ENCODE measurements around the gene SMTNL2.

The SMTNL2 gene

DNA sequence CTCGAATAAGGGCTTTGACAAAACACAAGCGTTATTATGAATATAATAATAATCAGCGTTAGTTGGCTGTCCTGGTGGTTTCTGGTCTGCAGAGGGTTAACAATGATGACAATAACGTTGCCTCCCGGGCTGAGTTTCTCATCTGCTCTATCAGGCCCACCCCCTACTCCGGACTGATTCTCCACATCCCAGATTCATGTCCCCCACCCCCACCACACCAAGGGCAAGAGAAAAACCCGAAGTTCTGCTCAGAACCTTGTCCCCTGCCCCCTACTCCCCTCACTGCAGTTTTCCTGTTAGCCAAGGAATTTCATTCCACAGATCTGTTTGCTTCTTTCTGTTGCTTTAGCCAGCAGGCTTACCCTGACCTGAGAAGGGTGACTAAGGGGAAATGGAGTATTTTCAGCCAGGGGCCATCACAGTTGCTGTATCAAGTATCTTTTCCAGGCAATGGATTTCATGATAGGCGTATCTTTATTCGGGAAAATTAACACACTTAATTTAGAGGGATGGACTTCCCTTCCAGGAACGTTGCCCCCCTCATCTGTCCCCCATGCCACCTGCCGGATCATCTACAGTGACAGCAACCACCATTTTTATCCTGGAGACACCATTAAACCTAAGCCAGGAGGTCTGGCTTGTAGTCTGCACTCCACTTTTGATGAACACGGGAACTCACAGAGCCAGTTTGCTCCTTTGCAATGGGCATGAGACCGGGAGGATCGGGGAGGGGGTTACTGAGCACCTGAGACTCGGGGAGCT, 33.4 kb downstream of the SMTNL2 start:
- Histone ChIP-seq H3K4me2 (ENCODE audit: low read length) (no peak overlapping the region), H4K20me1 (ENCODE audit: control insufficient read depth, insufficient read depth, low read depth, low read length) (no peaks in the 10 kb centered on the region), H3K79me2 (ENCODE audit: control insufficient read depth, low read length) (no peaks in the 10 kb centered on the region), H3K27ac (ENCODE audit: low read depth, low read length) (no peak overlapping the region), H3K9me2 (replicated peaks; ENCODE audit: control insufficient read depth, low read length) (no peaks in the 10 kb centered on the region), H3K36me3 (ENCODE audit: control insufficient read depth, low read length) (no peaks in the 10 kb centered on the region), H3K9me3 (ENCODE audit: control insufficient read depth, insufficient read depth, low read length) (peaks cover 13% of the 10 kb centered on the region; the same call in 1 of the 2 replicates), H3K27me3 (ENCODE audit: control insufficient read depth, low read length) (peaks cover 3% of the 10 kb centered on the region; the same call in 1 of the 2 replicates), H3F3A (ENCODE audit: control insufficient read depth, insufficient read depth) (no peaks in the 10 kb centered on the region), H3K4me3 (ENCODE audit: low read length) (no peak overlapping the region), H3K4me1 (ENCODE audit: control insufficient read depth, low read length) (no peaks in the 10 kb centered on the region)
- TF ChIP-seq, protein P1, sequence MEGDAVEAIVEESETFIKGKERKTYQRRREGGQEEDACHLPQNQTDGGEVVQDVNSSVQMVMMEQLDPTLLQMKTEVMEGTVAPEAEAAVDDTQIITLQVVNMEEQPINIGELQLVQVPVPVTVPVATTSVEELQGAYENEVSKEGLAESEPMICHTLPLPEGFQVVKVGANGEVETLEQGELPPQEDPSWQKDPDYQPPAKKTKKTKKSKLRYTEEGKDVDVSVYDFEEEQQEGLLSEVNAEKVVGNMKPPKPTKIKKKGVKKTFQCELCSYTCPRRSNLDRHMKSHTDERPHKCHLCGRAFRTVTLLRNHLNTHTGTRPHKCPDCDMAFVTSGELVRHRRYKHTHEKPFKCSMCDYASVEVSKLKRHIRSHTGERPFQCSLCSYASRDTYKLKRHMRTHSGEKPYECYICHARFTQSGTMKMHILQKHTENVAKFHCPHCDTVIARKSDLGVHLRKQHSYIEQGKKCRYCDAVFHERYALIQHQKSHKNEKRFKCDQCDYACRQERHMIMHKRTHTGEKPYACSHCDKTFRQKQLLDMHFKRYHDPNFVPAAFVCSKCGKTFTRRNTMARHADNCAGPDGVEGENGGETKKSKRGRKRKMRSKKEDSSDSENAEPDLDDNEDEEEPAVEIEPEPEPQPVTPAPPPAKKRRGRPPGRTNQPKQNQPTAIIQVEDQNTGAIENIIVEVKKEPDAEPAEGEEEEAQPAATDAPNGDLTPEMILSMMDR (IDR thresholded peaks at IDR 0.05; ENCODE audit: low read depth, low read length, poor library complexity, severe bottlenecking), result no peak
- no peak for TF ChIP-seq EZH2phosphoT487 (IDR thresholded peaks at IDR 0.05; ENCODE audit: borderline replicate concordance, low read length)

DNA sequence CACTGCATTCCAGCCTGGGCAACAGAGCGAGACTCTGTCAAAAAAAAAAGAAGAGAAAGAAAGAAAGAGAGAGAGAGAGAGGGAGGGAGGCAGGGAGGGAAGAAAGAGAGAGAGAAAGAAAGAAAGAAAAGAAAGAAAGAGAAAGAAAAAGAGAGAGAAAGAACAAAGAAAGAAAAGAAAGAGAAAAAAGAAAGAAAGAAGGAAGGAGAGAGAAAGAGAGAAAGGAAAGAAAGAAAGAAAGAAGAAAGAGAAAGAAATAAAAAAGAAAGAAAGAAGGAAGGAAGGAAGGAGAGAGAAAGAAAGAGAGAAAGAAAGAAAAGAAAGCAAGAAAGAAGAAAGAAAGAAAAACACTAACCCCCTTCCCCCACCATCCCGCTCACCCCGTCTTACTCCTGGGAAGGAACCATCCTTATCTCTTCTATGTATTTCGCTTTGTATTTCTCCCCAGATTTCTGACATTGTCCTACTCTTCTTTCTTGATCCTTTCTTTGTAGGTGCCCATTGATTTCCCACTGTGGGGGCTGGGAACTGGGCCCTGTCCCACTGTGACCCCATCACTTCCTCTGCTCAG, 36.3 kb downstream of the SMTNL2 start:
- Histone ChIP-seq H3K4me1 (ENCODE audit: control insufficient read depth, low read length) (no peaks in the 10 kb centered on the region), H3K9me3 (ENCODE audit: control insufficient read depth, insufficient read depth, low read length) (peaks cover 13% of the 10 kb centered on the region; the same call in 1 of the 2 replicates), H3F3A (ENCODE audit: control insufficient read depth, insufficient read depth) (no peaks in the 10 kb centered on the region), H3K36me3 (ENCODE audit: control insufficient read depth, low read length) (no peaks in the 10 kb centered on the region), H3K4me2 (ENCODE audit: low read length) (no peak overlapping the region), H3K27me3 (ENCODE audit: control insufficient read depth, low read length) (peaks cover 8% of the 10 kb centered on the region; the same call in 1 of the 2 replicates), H3K79me2 (ENCODE audit: control insufficient read depth, low read length) (no peaks in the 10 kb centered on the region), H3K9me2 (replicated peaks; ENCODE audit: control insufficient read depth, low read length) (no peaks in the 10 kb centered on the region), H4K20me1 (ENCODE audit: control insufficient read depth, insufficient read depth, low read depth, low read length) (no peaks in the 10 kb centered on the region), H3K27ac (ENCODE audit: low read depth, low read length) (no peak overlapping the region), H3K4me3 (ENCODE audit: low read length) (no peak overlapping the region)
- no peak for TF ChIP-seq EZH2phosphoT487 (IDR thresholded peaks at IDR 0.05; ENCODE audit: borderline replicate concordance, low read length)
- TF ChIP-seq, protein P1 (IDR thresholded peaks at IDR 0.05; ENCODE audit: low read depth, low read length, poor library complexity, severe bottlenecking), result no peak

DNA sequence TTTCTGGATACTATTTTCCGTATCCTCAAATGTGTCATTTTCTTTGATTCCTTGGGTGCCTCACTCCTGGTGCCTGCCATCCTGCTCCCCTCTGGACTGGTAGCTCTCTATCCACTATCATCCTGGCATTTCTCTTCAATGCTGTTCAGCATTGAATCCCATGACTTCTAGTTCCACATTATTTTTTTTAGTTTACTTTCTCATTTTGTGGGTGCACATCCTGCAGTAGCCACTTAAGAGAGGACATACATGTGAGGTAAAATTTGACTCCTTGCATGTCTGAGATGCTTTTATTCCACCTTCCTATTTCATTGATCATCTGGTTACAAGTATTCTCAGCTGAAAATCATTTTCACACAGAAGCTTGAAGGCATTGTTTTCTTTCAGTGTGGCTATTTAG, 38.0 kb downstream of the SMTNL2 start:
- Histone ChIP-seq H4K20me1 (ENCODE audit: control insufficient read depth, insufficient read depth, low read depth, low read length) (no peaks in the 10 kb centered on the region), H3K4me1 (ENCODE audit: control insufficient read depth, low read length) (peaks cover 4% of the 10 kb centered on the region; the same call in 1 of the 2 replicates), H3K36me3 (ENCODE audit: control insufficient read depth, low read length) (no peaks in the 10 kb centered on the region), H3K4me2 (ENCODE audit: low read length) (no peak overlapping the region), H3K9me3 (ENCODE audit: control insufficient read depth, insufficient read depth, low read length) (peaks cover 13% of the 10 kb centered on the region; the same call in 1 of the 2 replicates), H3K79me2 (ENCODE audit: control insufficient read depth, low read length) (no peaks in the 10 kb centered on the region), H3K9me2 (replicated peaks; ENCODE audit: control insufficient read depth, low read length) (no peaks in the 10 kb centered on the region), H3K4me3 (ENCODE audit: low read length) (no peak overlapping the region), H3K27me3 (ENCODE audit: control insufficient read depth, low read length) (peaks cover 10% of the 10 kb centered on the region; the same call in 1 of the 2 replicates), H3F3A (ENCODE audit: control insufficient read depth, insufficient read depth) (no peaks in the 10 kb centered on the region), H3K27ac (ENCODE audit: low read depth, low read length) (no peak overlapping the region)
- TF ChIP-seq, protein P1 (IDR thresholded peaks at IDR 0.05; ENCODE audit: low read depth, low read length, poor library complexity, severe bottlenecking), result no peak
- TF ChIP-seq EZH2phosphoT487 (IDR thresholded peaks at IDR 0.05; ENCODE audit: borderline replicate concordance, low read length), result no peak

All from DOHH2 (cell line).